ENCODE data around the gene GAB1. TPM values are rescaled to one million over a fixed set of nuclear protein-coding genes. Genes with fewer than 3 reads are reported as not detected.
A peak's percentile ranks its signal among the peaks of the same experiment; 100 is the strongest.

GAB1 gene
- total and polyA plus RNA-seq, 12 donors, result 4.1 to 58.2 (median 29.0) TPM

DNA sequence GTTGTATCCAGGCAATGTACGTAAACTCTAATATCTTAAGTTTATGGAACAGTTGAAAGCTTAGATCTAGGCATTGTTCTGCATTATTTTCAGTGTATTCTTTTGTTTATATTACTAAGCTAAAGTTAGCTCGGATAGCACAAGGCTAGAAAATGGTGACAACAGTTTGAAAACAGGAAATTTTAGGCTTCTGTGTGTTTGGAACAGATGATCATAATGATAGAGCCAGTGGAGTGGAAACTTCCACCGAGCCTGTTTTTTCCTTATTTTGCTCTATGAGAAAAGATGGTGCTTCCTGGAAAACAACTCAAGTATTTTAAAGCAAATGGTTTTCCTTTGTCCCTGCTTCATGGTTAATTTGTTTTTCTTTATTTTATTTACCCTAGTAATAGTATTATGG lies 70.8 kb downstream of the GAB1 start:
- no peaks in the 10 kb centered on the region for H3K9me3 ChIP-seq (replicated peaks in 1 of 3)
- H3K27me3 ChIP-seq, result no peaks in the 10 kb centered on the region
- no peaks in the 10 kb centered on the region for H3K36me3 ChIP-seq (replicated peaks in 1 of 2)
- peak overlapping the region in 1 of 5 donors; percentile 39 for H3K27ac ChIP-seq
- TF ChIP-seq POLR2A (IDR thresholded peaks at IDR 0.05), result no peak
- WGBS, 4 donors, result 56 to 59% (median 57%) methylated on average over 3 of the region's 3 CpGs
- DNase-seq, result no peak
- intact Hi-C loops (cut with DNase I), result no loop called here
- H3K4me3 ChIP-seq, result no peak overlapping the region
- peaks cover 46 to 80% of the 10 kb centered on the region in 2 donors for H3K4me1 ChIP-seq (replicated peaks in 1 of 2)

DNA sequence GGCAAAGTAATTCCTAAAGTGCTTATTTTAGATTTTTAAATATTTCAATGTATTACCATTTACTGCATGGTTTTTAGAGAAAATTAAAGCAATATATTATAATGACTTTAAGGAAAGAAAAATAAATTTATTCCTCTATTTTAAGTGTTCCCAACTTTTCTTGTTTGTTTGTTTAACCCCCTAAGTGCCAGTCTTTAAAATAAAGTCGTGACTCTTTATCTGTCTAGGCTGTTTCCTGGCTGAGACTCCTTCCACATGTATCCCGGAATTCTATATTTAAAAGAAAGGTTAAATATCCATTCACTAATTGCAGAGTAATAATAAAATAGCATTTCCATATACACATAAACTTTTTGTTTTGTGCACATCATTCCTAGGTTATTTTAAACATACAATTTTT lies 71.2 kb downstream of the GAB1 start:
- Histone ChIP-seq H3K27me3 (no peaks in the 10 kb centered on the region), H3K36me3 (replicated peaks in 1 of 2) (no peaks in the 10 kb centered on the region), H3K4me1 (replicated peaks in 1 of 2) (peaks cover 42 to 79% of the 10 kb centered on the region in 2 donors), H3K9me3 (replicated peaks in 1 of 3) (no peaks in the 10 kb centered on the region), H3K4me3 (no peak overlapping the region), H3K27ac (peak overlapping the region in 1 of 5 donors; percentile 39)
- 67 to 72% (median 70%) methylated on average over 2 of the region's 2 CpGs for WGBS, 4 donors
- DNase-seq, result no peak
- intact Hi-C loops (cut with DNase I), result no loop called here
- TF ChIP-seq, protein P1, sequence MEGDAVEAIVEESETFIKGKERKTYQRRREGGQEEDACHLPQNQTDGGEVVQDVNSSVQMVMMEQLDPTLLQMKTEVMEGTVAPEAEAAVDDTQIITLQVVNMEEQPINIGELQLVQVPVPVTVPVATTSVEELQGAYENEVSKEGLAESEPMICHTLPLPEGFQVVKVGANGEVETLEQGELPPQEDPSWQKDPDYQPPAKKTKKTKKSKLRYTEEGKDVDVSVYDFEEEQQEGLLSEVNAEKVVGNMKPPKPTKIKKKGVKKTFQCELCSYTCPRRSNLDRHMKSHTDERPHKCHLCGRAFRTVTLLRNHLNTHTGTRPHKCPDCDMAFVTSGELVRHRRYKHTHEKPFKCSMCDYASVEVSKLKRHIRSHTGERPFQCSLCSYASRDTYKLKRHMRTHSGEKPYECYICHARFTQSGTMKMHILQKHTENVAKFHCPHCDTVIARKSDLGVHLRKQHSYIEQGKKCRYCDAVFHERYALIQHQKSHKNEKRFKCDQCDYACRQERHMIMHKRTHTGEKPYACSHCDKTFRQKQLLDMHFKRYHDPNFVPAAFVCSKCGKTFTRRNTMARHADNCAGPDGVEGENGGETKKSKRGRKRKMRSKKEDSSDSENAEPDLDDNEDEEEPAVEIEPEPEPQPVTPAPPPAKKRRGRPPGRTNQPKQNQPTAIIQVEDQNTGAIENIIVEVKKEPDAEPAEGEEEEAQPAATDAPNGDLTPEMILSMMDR (IDR thresholded peaks at IDR 0.05), result no peak
- no peak for TF ChIP-seq POLR2A (IDR thresholded peaks at IDR 0.05)

DNA sequence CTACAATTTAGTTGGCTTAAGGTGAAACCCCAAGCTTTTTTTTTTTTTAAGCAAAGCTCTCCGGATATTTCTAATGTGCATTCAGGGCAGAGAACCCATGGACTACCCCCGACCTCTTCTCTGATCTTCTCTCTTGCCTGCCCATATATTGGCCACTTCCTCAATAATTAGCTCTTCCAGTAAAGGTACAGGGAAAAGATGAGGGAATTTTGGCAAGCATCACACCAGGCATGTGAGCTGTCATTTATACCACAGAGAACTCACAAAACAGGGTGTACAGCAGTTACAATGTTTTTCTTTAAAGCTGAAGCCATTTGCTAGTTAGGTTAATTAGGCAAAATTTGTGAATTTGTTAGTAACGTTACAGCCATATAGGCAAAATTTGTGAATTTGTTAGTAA lies 73.3 kb downstream of the GAB1 start:
- WGBS, 4 donors, result 88 to 94% (median 92%) methylated on average over 3 of the region's 3 CpGs
- Histone ChIP-seq H3K4me1 (replicated peaks in 1 of 2) (peaks cover 32 to 58% of the 10 kb centered on the region in 2 donors), H3K27ac (no peak overlapping the region)

DNA sequence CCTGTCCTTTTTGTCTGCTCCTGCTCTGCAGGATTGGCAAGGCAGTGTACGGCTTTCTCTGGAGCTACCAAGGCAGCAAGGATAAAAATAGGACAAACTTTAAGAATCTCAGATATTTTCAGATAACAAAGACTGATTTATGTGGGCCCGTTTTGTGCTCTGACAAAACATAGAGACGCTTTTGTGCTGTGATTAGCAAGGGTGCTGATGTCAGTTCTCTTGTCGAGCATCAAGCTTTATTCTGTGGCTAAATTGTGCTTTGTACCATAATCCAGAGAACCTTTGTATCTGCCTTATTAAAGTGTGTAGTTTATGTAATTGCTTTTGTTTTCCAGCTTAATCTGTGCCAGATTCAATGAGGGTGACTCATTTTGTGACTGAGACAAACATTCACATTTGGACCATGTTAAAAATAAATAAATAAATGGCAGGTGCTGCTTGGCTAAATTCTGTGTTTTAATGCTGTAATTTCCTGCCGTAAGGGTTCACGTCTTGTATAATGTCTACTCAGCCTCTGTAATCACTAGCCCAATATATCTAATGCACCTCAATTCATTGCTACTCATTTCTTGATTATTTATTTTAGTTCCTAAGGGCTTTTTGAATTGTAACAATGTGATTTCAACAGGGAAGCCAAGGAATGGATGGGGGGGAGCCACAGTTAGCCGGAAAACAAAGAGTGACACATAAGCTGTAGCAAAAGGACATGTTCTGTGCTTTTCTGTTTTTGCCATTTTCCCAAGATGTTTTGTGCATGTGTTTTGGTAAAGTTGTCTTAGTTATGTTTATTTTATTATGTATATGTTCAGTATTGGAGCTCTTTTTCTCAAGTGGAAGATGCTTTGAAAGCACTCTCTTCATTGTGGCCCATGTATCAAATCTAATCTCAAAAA lies 75.1 kb downstream of the GAB1 start:
- TF ChIP-seq, protein P1 (IDR thresholded peaks at IDR 0.05), result no peak
- TF ChIP-seq POLR2A (IDR thresholded peaks at IDR 0.05), result peak in 1 of 2 donors; percentile 27
- peak overlapping the region in 1 of 4 donors; percentile 22 for H3K4me3 ChIP-seq
- H3K27me3 ChIP-seq, result no peaks in the 10 kb centered on the region
- peak in 6 of 7 donors; percentile 18 to 65 (median 44) for DNase-seq
- H3K4me1 ChIP-seq (replicated peaks in 1 of 2), result peaks cover 23 to 40% of the 10 kb centered on the region in 2 donors
- intact Hi-C loops (cut with DNase I), result no loop called here
- peak overlapping the region in 4 of 5 donors; percentile 55 to 75 (median 70) for H3K27ac ChIP-seq
- 16 to 26% (median 19%) methylated on average over 7 of the region's 7 CpGs for WGBS, 4 donors
- peaks cover 0 to under 1% of the 10 kb centered on the region in 2 donors for H3K36me3 ChIP-seq (replicated peaks in 1 of 2)
- no peaks in the 10 kb centered on the region for H3K9me3 ChIP-seq (replicated peaks in 1 of 3)

More for the DNA sequence above, 73.3 kb downstream of the GAB1 start:
- H3K4me3 ChIP-seq, result no peak overlapping the region
- H3K9me3 ChIP-seq (replicated peaks in 1 of 3), result no peaks in the 10 kb centered on the region
- no peak for DNase-seq
- no peaks in the 10 kb centered on the region for H3K27me3 ChIP-seq
- TF ChIP-seq, protein P1 (IDR thresholded peaks at IDR 0.05), result no peak
- TF ChIP-seq POLR2A (IDR thresholded peaks at IDR 0.05), result no peak
- intact Hi-C loops (cut with DNase I), result no loop called here
- H3K36me3 ChIP-seq (replicated peaks in 1 of 2), result no peaks in the 10 kb centered on the region
